K562 (cell line): Measurements from ENCODE around the gene MPDZ. TPM values are rescaled to one million over a fixed set of nuclear protein-coding genes. Genes with fewer than 3 reads are reported as not detected.

Experiments used
- ATAC-seq: fragments of 200-7000 bp; cut with Tn5 transposase; 3 replicates; pipeline ENCODE4 v1.9.1; 2020; ENCODE audit warnings: moderate library complexity
- BruUV-seq: library from RNA; stranded (reverse); fragments of 400-500 nt; replicated peaks from 2 replicates; lab custom pipeline; 2021; lab: Mats Ljungman, UMichigan
- CTCF ChIA-PET: fragments of 300-600 bp; formaldehyde crosslinking; extraction: SDS; loops from one replicate; lab custom pipeline; 2021; ENCODE audit warnings: low intra/inter-chr PET ratio; lab: Yijun Ruan, JAX
- POLR2A ChIA-PET: fragments of 300-600, 350-650 bp; sonication (Branson Sonifier 250); formaldehyde crosslinking; extraction: SDS; loops from one replicate; lab custom pipeline; 2021; ENCODE audit warnings: antibody characterized with exemption, inconsistent platforms; lab: Yijun Ruan, JAX
- DNase-seq, 4 experiments: peaks; one replicate each; pipeline versions ENCODE4 v3.0.0 to v3.0.0-alpha.2; 2011 to 2018; ENCODE audit warnings: low spot score in 3 of 4, mixed read lengths in 3 of 4; ENCODE audit errors: extremely low read depth in 1 of 4
- FAIRE-seq: peaks from 2 replicates; lab custom pipeline; 2011; peaks lifted over from hg19 to GRCh38; lab: Jason Lieb, UNC
- H2AFZ ChIP-seq: 2 replicates; pipeline ENCODE4 v1.6.0; 2011; ENCODE audit warnings: low read depth, low read length, control low read depth, inconsistent platforms
- H3K27ac ChIP-seq: fragments of 200-600 bp; 3 replicates; pipeline ENCODE4 v1.8.0; 2011; ENCODE audit warnings: low read depth, mild to moderate bottlenecking, control low read depth, inconsistent platforms, low read length, moderate library complexity, mixed read lengths; ENCODE audit errors: extremely low read depth
- H3K27me3 ChIP-seq, 2 experiments: fragments of 300-600 bp in 1 of 2; 2 replicates in 1 of 2; 3 replicates in 1 of 2; pipeline versions ENCODE4 v1.6.0 to v1.8.0; 2011; ENCODE audit warnings: inconsistent platforms in 2 of 2, low read length in 2 of 2, mild to moderate bottlenecking in 1 of 2, mixed read lengths in 1 of 2, moderate library complexity in 1 of 2; ENCODE audit not compliant: control insufficient read depth in 2 of 2, insufficient read depth in 2 of 2
- H3K36me3 ChIP-seq: fragments of 300-600 bp; 3 replicates; pipeline ENCODE4 v1.8.0; 2011; ENCODE audit warnings: mild to moderate bottlenecking, low read length, inconsistent platforms; ENCODE audit not compliant: control insufficient read depth, insufficient read depth
- H3K4me1 ChIP-seq, 2 experiments: fragments of 200-600 bp in 1 of 2; replicated peaks in 1 of 2; 2 replicates in 1 of 2; 3 replicates in 1 of 2; pipeline versions ENCODE4 v1.5.1 to v1.8.0; 2011; ENCODE audit warnings: inconsistent platforms in 2 of 2, low read length in 2 of 2, mild to moderate bottlenecking in 1 of 2, mixed read lengths in 1 of 2, moderate library complexity in 1 of 2; ENCODE audit not compliant: control insufficient read depth in 2 of 2, insufficient read depth in 2 of 2
- H3K4me2 ChIP-seq: 2 replicates; pipeline ENCODE4 v1.6.1; 2011; ENCODE audit warnings: low read length, control low read depth, inconsistent platforms, mixed read lengths; ENCODE audit not compliant: insufficient read depth
- H3K4me3 ChIP-seq: fragments of 200-600 bp; sonication (generic), shearing (Covaris generic); 2 replicates; pipeline ENCODE4 v1.5.1; 2016; ENCODE audit warnings: control low read depth, inconsistent platforms
- H3K79me2 ChIP-seq: fragments of 200-600 bp; 3 replicates; pipeline ENCODE4 v1.8.0; 2011; ENCODE audit warnings: low read length, inconsistent platforms; ENCODE audit not compliant: control insufficient read depth, insufficient read depth
- H3K9ac ChIP-seq, 2 experiments: 2 replicates each; pipeline versions ENCODE4 v1.6.0 to v1.6.1; 2011; ENCODE audit warnings: low read depth in 2 of 2, low read length in 2 of 2, control low read depth in 1 of 2, inconsistent platforms in 1 of 2, mild to moderate bottlenecking in 1 of 2, mixed read lengths in 1 of 2; ENCODE audit not compliant: insufficient read depth in 1 of 2
- H3K9me1 ChIP-seq: one replicate; pipeline ENCODE4 v1.6.0; 2011; ENCODE audit warnings: inconsistent platforms, mild to moderate bottlenecking, low read length, moderate library complexity; ENCODE audit not compliant: control insufficient read depth, insufficient read depth
- H3K9me3 ChIP-seq: replicated peaks from 2 replicates; pipeline ENCODE4 v1.5.1; 2011; ENCODE audit warnings: low read depth, low read length, inconsistent platforms; ENCODE audit not compliant: control insufficient read depth, insufficient read depth
- H4K20me1 ChIP-seq: replicated peaks from 2 replicates; pipeline ENCODE4 v1.6.1; 2011; ENCODE audit warnings: low read length, inconsistent platforms, mixed read lengths; ENCODE audit not compliant: control insufficient read depth, insufficient read depth
- HMG20B ChIP-seq: fragments of 250-450 bp; sonication (Bioruptor Pico); IDR thresholded peaks from 2 replicates; pipeline ENCODE4 v1.5.0; 2021; ENCODE audit warnings: mild to moderate bottlenecking
- IRF2 ChIP-seq: sonication (generic); formaldehyde crosslinking; IDR thresholded peaks from 2 replicates; pipeline ENCODE4 v1.8.1; 2022; ENCODE audit warnings: mild to moderate bottlenecking, missing genetic modification reagents
- KAT7 ChIP-seq: sonication (generic); formaldehyde crosslinking; IDR thresholded peaks from 2 replicates; pipeline ENCODE4 v1.8.0; 2022; ENCODE audit warnings: missing genetic modification reagents, mild to moderate bottlenecking, borderline replicate concordance
- KDM5B ChIP-seq: fragments of 200-600 bp; sonication (generic); IDR thresholded peaks from 2 replicates; pipeline ENCODE4 v1.6.1; 2012; ENCODE audit warnings: low read depth, mild to moderate bottlenecking, moderate library complexity, low read length, control low read depth, inconsistent platforms; ENCODE audit not compliant: insufficient replicate concordance
- L3MBTL2 ChIP-seq: fragments of 450-650 bp; IDR thresholded peaks from 2 replicates; pipeline ENCODE4 v1.6.1; 2016; ENCODE audit warnings: mild to moderate bottlenecking, moderate library complexity
- MCM3 ChIP-seq: fragments of 450-650 bp; IDR thresholded peaks from 2 replicates; pipeline ENCODE4 v1.6.1; 2016
- PTTG1 ChIP-seq: fragments of 450-650 bp; IDR thresholded peaks from 2 replicates; pipeline ENCODE4 v1.6.1; 2016; ENCODE audit warnings: low read depth, mild to moderate bottlenecking, missing genetic modification characterization, missing compliant biosample characterization
- RB1 ChIP-seq: fragments of 450-650 bp; IDR thresholded peaks from 2 replicates; pipeline ENCODE4 v1.6.1; 2017; ENCODE audit warnings: low read depth, mild to moderate bottlenecking
- TCF7L2 ChIP-seq: fragments of 150-350 bp; IDR thresholded peaks from 2 replicates; pipeline ENCODE4 v1.6.1; 2016; ENCODE audit warnings: low read depth, mild to moderate bottlenecking, low read length, moderate library complexity
- ZHX1 ChIP-seq: fragments of 150-350 bp; conservative IDR thresholded peaks from 2 replicates; pipeline ENCODE4 v1.6.1; 2014; ENCODE audit warnings: low read length
- ZNF696 ChIP-seq: fragments of 250-450 bp; sonication (Bioruptor Pico); conservative IDR thresholded peaks from 2 replicates; pipeline ENCODE4 v1.4.0; 2020; ENCODE audit warnings: mild to moderate bottlenecking, moderate library complexity
- WGBS: fragments of 100-300 bp; shearing (Covaris generic); methylation state at CpG from one replicate; pipeline ENCODE4 v1.1.6; 2016; ENCODE audit warnings: low coverage, mixed read lengths; ENCODE audit not compliant: insufficient coverage; ENCODE audit errors: missing lambda C conversion rate; 5-methylcytosine and 5-hydroxymethylcytosine counted together
- in situ Hi-C: fragments of 300-500 bp; cut with MboI; formaldehyde crosslinking; loops from 4 replicates; pipeline ENCODE4 v1.15.0; 2018; ENCODE audit warnings: inconsistent platforms, mixed read lengths
- intact Hi-C: fragments of 100-400 bp; cut with micrococcal nuclease; formaldehyde crosslinking; loops from 2 replicates; pipeline ENCODE4 v1.14.2; 2022
- polyA plus RNA-seq, 8 experiments: library from polyadenylated mRNA; depleted of rRNA in 4 of 8; stranded (reverse) in 5 of 8; unstranded in 3 of 8; fragments of >200 nt; fragmentation: Nextera tagmentation in 2 of 8; fragmentation: Illumina TruSeq in 1 of 8; extraction: Ambion mirVana in 2 of 8; extraction: Trizol in 1 of 8; gene quantifications; 2 replicates each; pipeline versions ENCODE4 v1.2.1 to v1.2.3, GENCODE V29; 2011 to 2014; ENCODE audit warnings: inconsistent platforms in 1 of 8, missing spikeins in 1 of 8
- total RNA-seq, 7 experiments: library from RNA; depleted of rRNA in 6 of 7; stranded (reverse); fragments of >200 nt in 6 of 7; fragmentation: Illumina TruSeq in 2 of 7; extraction: Trizol in 2 of 7; gene quantifications; 2 replicates each; pipeline versions ENCODE4 v1.2.1 to v1.2.3, GENCODE V29; 2011 to 2021; ENCODE audit warnings: low replicate concordance in 1 of 7

The MPDZ gene
- total and polyA plus RNA-seq, 9 of the 15 experiments (the other 6 are each of a cell fraction or from before 2014, with no cell fraction given), result 3.9 to 13.2 (median 5.7) TPM

DNA sequence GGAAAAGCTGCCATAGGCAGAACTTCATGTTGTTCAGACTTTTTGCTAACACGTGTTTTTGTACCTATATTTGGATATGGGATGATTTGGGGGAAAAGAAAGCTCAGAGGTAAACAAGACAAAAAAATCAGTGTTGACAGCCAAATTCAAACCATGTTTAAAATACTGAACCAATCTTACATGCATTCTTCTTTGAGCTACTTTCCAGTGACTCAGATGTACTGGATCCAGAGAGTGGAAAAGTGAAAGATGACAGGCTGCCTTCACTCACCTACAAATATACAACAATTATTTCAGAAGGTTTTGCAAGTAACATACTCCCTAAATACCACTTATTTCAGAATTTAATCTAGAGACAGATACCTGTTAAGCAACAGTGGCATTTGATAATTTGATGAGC is 165.7 kb downstream of the MPDZ start:
- 14% methylated on average over 1 of the region's 1 CpG for WGBS
- H3K79me2 ChIP-seq, result no peaks in the 10 kb centered on the region
- in situ Hi-C loops (no loop called here), intact Hi-C loops (no loop called here)
- H3K9ac ChIP-seq, result no peak overlapping the region
- DNase-seq, result no peak
- FAIRE-seq, result no peak
- no peak overlapping the region for H3K4me3 ChIP-seq
- ChIA-PET POLR2A (interaction anchor here (0.5 to 1.1 kb wide), 2 partner anchors 10 to 503 kb away, joined by 3 read pairs; no protein-coding TSS in a partner anchor), CTCF (no interaction called here)
- no peaks in the 10 kb centered on the region for H3K36me3 ChIP-seq
- no peak for ATAC-seq
- H3K27me3 ChIP-seq, result no peaks in the 10 kb centered on the region
- no peak overlapping the region for H3K4me2 ChIP-seq
- no TSS peak for BruUV-seq
- no peaks in the 10 kb centered on the region for H3K9me3 ChIP-seq
- H3K9me1 ChIP-seq, result no peaks in the 10 kb centered on the region
- H3K4me1 ChIP-seq, result no peaks in the 10 kb centered on the region
- no peak overlapping the region for H2AFZ ChIP-seq
- TF ChIP-seq L3MBTL2 (no peak), TCF7L2 (no peak), KAT7 (no peak), ZHX1 (no peak), RB1 (no peak), MCM3 (no peak), KDM5B (no peak), IRF2 (no peak), PTTG1 (tag) (no peak), HMG20B (CRISPR knock-in tag) (no peak), ZNF696 (no peak)
- TF ChIP-seq, all 486 proteins: peak for 0
- Histone ChIP-seq H4K20me1 (no peaks in the 10 kb centered on the region), H3K27ac (no peak overlapping the region)
